ENCODE measurements around the gene PITX3.

Gene PITX3

DNA sequence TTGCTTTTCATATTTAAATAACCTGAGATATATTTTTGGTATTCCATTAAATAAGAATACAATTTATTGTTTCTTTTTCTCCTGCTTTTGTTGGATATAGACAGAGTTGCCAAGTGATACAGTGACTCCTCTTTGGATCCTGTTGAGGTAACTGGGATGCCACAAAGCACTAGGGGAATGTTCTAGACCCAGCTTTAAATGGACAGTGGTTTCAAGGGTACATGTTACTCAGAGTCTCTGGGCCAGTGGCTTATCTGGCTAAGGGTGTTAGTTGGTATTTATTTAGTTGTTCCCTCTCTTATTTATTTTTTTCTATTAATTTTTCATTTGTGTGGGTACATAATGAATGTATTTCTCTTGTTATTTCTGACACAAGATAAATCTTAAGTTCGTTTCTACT is 13.1 kb upstream of the PITX3 start:
- no peak for DNase-seq

DNA sequence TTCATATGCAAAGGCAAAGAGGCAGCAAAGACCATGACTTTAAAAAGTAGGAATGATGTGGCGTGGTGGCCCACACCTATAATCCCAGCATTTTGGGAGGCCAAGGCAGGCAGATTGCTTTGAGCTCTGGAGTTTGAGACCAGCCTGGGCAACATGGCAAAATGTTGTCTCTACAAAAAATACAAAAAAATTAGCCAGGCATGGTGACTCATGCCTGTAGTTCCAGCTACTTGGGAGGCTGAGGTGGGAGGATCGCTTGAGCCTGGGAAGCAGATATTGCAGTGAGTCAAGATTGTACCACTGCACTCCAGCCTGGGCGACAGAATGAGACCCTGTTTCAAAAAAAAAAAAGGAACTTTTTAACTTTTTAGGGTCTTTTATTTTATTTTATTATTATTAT is 11.2 kb upstream of the PITX3 start:
- DNase-seq, result peak; percentile 63

DNA sequence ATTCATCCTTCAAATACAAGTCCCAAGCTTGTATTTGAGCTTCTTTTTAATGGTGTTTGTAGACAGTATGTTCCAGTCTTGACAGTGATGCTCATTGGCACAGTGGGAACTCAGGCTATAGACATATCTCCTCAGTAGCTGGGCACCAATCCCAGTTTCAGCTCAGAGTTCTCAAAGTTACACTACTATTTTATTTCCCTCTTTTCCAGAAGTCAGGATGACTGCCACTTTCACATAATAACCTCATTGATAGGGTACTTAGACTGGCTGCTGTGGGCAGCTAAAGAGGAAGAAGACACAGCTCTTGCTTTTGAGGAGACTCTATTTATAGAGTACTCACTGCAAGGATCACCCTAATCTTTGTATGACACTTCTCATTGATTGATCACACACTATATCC is 6.4 kb upstream of the PITX3 start:
- no peak for DNase-seq

DNA sequence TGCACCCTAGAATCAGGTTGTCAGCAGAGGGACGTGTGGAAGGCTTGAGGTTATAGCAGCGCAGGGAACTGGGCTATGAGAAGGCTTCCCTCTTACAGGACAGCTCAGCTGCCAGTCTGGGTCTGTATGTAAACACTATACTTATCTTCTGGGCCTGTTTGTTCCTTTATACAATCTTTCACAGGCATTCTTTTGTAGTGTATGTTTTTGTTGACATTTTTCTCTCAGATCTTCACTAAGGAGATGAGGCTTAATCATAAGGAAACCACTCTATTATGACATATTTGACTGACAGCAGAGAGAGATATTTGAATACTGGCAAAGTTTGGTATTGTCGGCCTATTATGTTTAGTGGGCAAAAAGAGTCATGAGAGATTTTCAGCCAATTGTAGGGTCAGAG is 4.9 kb upstream of the PITX3 start:
- DNase-seq, result no peak

DNA sequence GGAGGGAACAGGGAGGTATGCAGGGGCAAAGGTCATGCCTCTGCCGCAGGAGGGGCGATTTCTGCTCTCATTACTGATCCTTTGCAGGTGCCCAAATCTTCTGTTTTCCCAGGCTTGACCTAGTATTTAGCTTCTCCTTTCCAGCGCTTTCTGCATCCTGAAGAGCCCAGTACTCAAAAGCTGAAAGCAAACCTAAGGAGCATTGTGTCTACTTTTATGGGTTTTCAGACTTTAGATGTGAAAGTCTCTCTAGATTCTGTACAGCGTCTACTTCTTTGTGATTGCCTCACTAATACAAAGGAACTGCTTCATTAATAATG is 4.6 kb upstream of the PITX3 start:
- no peak for DNase-seq

DNA sequence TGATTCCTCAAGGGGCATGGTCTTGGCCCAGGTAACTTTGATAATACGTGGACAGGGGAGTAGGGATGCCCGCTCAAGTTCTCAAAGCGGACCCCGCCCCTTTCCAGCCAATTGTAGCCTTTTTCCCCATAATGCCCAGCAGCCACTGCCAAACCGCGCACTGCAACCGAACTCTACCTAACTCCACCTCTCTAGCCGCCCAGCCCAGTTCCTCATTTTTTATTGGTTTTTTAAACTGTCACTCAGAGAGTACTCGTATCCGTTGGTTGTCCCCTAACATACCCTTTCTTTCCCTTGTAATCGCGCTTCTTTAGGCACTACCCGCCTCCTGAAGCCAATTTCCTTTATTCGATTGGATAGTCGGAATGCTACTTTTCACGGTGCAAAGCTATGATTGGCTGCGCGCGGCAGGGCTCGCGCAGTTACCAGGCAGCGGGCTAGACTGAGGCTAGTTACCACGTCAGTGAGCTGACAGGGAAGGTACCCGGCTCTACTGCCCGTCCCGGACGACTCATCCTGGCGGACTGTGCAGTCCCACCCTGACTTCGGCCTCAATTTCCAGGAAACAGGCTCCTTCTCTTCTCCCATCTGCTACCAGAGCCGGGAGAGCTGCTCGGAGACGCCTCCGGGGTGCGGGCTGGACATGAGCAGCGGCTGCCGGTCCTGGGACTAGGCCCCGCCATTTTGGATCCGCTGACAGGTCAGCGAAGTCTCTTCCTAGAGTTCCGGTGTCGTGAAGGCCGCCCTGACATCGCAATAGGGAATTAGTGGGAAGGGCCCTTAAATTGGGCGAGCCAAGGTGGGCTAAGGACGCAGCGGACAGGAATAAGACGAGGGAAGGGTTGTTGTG is 4.0 kb upstream of the PITX3 start, which contains the start of gene GBF1:
Gene GBF1, plus strand, starts transcription at position 451 of the 850 bp plus-strand sequence. CDS start 13,407 bp downstream, outside the sequence.
- peak; percentile 100 for DNase-seq

DNA sequence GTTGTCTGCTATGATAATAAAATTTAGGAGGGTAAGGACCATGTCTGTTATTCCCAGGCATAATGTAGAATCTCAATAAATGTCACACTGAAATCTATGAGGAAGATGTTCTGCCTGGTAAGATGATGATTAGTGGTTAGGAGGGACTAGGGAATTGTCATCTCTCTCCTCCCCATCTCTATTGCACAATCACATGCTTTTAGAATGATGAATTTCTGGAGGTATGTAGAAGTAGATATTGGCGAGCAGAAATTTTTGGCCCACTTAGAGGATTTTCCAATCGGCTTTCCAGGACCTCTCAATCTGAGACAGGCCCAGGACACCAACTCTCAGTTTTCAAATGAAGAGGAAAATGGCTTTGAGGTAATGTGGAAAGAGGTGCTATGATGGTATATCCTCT is 2.0 kb upstream of the PITX3 start:
- peak; percentile 77 for DNase-seq

DNA sequence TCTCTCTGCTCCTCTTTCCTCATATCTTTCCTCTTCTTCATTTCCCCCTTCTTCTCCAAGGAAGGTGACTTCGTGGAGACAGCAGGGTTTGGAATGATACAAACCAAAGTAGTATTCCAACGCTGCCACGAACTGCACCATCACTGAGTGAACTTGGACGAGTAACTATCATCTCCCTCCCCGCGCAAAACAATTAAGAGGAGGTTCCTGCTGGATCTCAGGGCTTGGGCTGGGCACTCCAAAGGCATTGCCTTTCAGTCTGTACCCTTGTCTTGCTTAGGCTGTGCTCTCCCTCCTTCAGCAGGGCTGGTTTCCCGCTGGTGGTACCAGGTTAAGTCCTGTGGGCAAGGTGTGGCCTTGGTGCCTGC is 790 bp upstream of the PITX3 start:
- no peak for DNase-seq

DNA sequence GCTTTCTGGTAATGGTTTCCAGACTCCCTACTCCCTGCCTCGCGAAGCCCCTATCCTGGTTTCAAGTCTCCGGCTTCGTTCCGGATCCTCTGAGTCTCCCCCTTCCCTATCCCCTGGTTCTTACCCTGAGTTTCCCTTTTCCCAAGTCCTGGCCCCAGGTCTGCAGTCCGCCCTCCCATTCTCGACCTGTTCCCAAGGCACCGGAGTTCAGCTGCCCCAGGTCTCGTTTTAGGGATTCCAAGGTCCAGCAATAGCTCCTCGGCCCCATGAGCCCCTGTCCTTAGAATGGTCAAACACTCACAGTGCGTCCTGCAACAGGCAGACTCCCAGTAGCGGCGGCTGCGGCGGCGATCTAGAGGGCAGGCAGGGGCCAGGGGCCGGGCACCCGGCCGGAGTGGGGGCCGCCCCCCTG is 274 bp downstream of the PITX3 start:
- DNase-seq, result no peak

DNA sequence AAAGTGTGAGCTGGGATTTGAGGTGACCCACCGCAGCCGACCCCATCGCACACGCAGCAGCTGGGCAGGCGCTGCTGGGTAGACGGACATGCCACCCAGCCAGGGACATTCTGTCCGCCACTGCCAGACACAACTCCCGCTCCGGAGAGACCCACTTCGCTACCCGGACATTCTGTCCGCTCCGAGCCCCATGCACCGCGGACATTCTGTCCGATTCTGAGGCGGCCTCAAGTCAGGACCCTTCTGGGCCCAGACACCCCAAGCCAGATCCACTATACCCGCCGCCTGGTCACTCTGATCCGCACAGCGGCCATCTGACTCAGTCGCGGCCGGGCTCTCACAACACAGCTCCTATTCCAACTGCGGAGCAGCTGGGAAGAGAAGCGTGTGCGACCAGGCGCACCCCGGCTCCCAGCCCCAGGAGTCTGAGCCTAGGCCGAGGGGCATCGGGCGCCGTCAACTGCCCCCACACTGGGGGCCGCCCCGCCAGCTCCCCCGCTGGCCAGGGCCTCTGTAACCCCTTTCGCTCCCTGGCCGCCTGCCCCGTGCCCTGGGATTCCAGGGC is 763 bp downstream of the PITX3 start:
- no peak for DNase-seq

DNA sequence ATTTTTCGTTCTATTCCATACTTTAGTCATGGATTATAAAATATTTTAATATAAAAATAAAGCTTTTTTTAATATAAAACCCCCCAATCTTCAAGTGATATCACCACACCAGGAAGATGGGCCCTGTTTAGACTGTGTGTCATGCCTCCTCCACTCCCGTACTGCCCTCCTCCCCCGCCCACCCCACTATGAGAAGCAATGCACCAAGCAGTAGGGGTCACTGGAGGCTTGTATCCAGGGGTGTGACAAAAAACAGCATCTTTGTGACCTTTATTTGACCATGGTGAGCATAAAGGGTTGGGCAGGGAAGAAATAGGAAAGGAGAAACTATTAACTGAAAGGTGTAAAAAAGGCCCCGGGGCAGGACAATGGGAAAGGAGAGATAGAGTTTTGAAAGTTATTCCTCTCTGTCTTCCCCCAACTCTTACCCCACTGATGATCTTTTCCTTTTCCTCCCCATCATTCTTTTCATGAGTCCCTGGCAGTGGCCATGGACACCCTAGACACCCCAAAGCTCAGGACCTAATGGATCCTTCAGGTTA is 3.5 kb downstream of the PITX3 start:
- no peak for DNase-seq

DNA sequence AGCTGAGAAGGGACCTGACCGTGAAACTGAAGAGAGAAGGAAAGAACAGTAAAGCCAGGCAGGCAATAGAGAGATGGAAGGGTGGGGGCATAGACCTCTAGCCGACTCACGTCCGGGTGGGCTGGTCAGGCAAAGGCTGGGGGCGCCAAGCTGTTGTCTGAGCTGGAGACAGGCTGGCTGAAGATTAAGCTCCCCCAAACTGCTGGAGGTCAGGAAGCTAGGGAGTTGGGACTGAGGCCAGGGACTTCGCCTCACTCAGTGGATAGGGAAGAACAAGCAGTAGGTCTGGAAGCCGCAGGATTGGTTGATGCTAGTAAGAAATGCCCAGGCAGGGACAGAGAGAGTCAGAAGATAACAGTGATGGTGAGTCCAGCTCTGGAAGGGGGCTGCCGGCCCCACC is 5.3 kb downstream of the PITX3 start:
- DNase-seq, result no peak

DNA sequence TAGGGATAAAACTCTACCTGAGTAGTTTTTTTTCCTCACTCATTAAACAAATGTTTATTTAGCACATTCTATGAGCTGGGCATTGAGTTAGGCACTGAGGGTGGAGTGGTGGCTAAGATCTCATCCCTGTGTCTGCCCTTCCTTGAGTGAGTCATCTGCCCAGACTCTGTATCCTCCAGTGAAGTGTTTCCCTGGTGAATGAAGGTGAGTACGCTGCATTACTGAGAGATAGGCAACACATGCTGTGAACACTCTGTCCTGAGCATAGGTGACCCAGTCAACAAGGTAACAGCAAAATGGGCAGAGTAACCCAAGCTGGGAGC is 5.8 kb downstream of the PITX3 start:
- peak; percentile 45 for DNase-seq

DNA sequence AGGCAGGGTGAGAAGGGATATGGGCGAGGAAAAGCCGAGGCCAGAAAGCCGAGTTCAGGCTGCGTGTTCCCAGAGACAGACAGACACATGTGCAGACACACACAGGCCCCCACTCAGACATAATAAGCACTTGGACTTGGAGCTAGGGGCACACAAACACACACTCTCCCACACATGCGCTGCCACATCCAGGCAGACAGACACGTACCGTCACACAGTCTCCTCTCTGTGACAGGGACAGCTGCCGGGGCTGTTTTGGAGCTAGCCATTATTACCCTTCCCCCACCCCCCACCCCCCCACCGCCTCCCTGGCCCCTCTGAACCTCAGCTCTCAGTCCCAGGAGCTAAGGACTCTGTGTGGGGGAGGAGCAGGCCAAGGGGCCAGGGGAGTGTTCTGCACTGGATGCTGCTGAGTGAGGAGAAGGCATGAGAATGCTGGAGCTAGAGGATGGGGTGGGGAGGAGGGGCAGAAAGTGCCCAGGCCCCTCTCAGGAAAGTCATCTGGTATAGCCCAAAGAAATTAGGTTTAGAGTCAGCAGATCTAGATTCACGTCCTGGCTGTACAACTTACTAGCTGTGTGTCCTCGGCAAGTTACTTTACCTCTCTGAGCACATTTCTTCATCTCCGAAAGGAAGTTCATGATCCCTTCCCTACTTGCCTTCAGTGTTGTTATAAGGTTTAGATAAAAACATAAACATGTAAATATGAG is 6.3 kb downstream of the PITX3 start:
- no peak for DNase-seq

DNA sequence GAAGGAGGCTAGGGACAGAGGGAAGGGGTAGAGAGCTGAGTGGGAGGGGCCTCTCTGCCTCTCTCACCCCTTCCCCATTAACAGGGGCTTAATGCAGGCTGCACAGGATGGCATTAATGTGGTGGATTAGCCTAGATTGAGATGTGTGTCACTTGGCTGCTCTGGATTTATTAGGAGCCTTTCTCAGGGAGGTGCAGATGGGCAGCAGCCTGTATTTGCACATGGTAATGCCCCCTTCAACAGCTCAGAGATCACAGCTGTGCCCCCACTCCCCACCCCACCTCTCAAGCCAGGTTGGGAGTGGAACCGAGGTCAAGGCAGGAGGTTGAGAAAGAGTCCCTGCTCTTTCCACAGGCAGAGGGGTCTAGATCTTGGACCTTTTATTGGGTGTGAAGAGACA is 7.3 kb downstream of the PITX3 start:
- no peak for DNase-seq

DNA sequence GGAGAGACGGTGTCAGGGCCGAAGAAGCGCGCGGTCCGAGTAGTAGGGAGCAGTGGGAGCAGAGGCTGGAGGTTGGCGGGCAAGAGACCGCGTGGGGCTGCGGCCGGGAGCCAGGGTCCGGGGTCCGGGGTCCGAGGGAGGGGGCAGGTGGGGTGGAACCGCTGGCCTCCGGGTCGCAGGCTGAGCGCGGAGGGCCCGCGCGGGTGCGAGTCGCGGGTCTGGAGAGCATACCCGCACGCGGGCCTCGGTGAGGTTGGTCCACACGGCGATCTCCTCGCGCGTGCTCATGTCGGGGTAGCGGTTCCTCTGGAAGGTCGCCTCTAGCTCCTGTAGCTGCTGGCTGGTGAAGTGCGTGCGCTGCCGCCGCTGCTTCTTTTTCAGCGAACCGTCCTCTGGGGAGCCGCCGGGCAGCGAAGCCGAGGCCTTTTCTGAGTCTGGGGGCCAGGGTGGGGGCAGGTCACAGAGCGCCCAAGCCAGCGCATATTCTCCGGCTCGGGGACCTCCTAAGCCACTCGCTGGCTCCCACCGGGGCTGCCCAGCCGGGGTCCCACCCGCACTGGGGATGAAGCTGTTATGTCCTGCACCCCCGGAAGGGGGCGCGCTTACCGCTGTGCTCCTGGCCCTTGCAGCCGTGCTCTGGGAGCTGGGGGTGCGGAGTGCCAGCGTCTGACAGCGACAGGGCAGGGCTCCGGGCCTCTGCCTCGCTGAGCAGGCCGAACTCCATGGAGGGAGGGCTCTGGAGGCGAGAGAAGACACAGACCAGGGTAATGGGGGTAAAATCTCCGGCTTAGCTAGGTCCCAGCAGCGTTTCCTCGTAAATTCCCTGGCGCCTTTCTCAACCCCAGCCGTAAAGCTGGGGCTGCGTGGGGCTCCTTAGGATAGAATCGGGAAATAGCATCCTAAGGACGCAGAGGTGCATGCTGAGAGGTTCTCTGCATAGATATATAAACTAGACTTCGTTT is 9.7 kb downstream of the PITX3 start:
- DNase-seq, result peak; percentile 41

DNA sequence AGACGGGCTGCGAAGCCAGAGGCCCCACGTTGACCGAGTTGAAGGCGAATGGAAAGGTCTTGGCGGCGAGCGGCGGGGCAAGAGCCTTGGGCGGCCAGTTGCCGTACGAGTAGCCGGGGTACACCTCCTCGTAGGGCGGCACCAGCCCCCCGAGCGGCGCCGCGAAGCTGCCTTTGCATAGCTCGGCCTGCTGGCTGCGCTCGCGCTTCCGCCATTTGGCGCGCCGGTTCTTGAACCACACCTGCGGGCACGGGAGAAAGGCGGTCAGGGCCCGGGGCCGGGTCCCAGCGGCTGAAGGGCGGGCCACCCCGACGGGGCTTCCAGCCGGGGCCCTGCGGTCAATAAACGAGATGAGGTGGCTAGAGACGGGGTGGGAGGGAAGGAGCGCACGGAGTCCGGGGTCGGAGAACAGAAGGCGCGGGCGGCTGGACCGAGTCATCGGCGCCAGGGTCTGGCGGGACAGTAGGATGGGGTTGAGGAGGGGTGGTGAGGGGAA is 10.4 kb downstream of the PITX3 start:
- DNase-seq, result peak; percentile 63

DNA sequence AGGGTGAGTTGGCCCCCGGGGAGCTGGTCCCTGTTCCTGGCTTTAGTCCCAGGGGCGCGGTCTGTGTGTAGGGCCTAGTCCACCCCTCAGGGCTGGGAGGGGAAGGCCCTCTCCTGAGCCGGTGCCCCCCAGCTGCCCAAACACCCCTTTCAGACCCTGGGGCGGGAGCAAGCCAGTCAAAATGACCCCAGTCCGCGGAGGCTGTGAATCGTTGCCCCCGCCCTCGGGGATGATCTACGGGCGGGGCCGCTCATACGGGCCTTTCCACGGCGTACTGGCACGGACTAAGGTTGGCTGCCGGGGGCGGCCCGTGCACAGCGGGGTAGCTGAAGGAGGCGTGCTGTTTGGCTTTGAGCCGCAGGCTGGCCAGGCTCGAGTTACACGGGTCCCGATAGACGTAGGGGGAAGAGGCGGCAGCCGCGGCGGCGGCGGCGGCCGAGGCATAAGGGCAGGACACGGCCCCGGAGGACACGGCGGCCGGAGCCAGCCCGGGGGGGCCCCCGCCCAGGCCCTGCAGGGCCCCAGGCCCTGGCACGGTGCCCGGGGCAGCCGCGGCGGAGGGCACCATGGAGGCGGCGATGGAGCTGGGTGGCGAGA is 10.9 kb downstream of the PITX3 start:
- peak; percentile 94 for DNase-seq

DNA sequence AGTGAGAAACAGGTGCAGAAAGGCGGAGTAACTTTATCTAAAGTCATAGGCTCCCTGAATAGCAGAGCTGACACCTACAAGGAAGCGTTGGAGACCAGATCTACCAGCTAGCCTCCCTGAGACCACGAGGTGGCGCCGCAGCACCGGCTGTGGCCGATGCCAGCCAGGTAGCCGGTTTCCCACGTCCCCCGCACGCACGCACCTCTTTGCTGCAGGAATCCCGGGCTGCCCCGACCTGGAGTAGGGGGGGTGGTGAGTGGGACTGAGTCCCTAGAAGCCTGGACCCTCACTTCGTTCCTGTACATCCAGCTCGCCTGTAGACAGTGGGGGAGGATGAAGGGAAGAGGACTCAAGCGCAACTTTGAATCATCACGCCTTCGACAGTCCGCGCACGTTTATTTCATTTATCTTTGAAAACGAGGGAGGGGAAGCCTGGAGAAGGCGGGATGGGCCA is 11.5 kb downstream of the PITX3 start:
- peak; percentile 79 for DNase-seq

DNA sequence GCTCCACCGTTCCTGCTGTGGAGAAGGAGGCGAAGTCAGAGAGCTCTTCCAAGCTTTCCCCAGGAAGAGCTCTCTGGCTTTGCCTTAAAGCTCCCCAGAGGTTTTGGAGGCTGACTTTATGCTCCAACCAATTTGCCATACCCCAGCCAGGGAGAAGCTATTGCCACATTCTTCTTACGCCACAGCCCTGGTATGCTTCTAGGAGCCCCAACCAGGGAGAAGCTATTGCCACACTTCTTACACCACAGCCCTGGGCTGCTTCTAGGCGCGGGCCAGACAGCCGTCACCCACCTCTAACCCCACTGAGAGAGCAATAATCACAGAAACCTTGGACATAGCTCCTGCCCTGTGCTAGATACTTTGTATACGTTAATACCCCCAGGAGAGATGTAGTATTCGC is 14.3 kb downstream of the PITX3 start:
- DNase-seq, result peak; percentile 83

DNA sequence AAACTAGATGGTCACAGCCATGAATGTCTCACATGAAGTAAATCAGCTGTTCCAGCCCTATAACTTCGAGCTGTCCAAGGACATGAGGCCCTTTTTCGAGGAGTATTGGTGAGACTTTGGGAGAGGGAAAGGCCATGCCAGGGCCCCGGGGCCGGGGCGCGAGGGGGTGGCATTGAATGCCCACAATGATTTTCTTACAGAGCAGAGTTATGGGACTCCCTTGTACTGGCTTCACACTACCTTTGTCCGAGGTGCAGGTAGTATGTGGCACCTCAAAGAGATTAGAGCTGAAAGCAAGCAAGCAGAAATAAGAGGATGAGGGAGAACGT is 14.8 kb downstream of the PITX3 start:
- DNase-seq, result no peak
